Activated CD4-positive, CD25-positive, alpha-beta regulatory T cell treated with anti-CD3 and anti-CD28 coated beads, Interleukin-2, amount 50 U/mL, for 24 hours (primary cell): ENCODE data around the gene DTWD2.
"Not testable (repeated sequence)": the region's sequence is repeated elsewhere in the genome, so short reads cannot be mapped to it uniquely, and the experiment has no call there.

Experiments used
- ATAC-seq, 2 donors: fragments of 150-1000 bp; cut with Tn5 transposase; one replicate each; pipeline ENCODE4 v1.10.0; 2021; ENCODE audit warnings: mild to moderate bottlenecking in 1 of 2, moderate library complexity in 1 of 2

Gene DTWD2

GRCh38 chr5:118946138-118946800 lies 42.1 kb downstream of the DTWD2 start:
- no peak for ATAC-seq

DNA sequence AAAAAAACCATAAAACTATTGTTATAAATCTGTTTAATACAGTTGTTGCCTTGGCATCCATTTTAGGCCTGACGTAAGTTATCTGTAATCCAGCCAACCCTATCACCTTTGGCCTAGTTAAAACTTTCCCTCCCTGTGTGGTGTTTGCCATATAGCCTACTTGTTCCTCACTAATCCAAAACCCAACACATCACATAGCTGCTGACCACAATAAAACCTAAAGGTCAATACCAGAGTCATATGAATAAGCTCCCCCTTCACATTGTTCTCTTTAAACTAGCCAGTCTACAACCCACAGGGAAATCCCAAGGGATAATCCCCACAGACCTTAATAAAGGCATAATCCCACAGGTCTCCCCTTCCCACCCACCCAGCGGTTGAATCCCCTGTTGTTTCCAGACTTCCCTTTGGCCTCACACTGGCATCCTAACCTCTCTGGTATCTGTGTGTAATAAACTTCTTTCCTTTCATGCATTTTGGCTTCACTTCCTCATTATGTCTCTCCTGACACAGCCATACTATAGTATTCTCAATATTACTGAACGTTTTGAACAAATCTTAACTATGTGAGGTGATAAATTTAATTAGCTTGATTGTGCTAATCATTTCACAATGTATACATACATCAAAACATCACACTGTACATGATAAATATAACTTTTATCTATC lies 50.8 kb downstream of the DTWD2 start:
- no peak for ATAC-seq

- no peak for ATAC-seq
Measured at GRCh38 chr5:118933703-118934102, 54.6 kb downstream of the DTWD2 start.

DNA sequence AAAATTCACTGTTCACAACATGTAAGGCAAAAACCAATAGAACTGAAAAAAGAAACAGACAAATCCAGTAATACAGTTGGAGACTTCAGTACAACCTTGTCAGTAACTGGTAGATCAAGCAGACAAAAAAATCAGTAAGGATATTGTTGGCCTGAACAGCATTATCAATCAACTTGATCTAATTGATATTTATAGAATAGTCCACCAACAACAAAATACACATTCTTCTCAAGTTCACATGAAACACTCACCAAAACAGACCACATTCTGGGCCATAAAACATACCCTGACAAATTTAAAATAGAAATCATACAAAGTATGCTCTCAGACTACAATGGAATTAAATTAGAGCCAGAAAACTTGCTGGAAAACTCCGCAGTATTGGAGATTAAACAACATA lies 56.8 kb downstream of the DTWD2 start:
- ATAC-seq, result no peak

DNA sequence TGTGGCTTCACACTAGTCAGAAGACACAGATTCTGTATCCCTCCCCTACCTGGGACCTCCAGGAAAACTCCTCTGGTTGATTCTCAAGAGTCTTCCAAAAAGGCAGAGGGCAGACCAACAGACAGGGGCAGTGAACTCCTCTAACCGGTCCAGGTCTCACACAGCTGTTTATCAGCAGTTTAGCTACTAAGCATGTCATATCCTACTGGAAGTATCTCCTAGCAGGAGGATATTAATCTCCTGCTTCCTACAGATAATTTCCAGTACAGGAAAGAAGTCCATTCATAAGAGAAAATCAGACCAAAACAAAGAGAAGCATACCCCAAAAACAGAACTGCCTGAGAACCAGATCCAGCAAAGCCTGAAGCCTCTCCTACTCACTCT lies 64.3 kb downstream of the DTWD2 start:
- ATAC-seq, result no peak

DNA sequence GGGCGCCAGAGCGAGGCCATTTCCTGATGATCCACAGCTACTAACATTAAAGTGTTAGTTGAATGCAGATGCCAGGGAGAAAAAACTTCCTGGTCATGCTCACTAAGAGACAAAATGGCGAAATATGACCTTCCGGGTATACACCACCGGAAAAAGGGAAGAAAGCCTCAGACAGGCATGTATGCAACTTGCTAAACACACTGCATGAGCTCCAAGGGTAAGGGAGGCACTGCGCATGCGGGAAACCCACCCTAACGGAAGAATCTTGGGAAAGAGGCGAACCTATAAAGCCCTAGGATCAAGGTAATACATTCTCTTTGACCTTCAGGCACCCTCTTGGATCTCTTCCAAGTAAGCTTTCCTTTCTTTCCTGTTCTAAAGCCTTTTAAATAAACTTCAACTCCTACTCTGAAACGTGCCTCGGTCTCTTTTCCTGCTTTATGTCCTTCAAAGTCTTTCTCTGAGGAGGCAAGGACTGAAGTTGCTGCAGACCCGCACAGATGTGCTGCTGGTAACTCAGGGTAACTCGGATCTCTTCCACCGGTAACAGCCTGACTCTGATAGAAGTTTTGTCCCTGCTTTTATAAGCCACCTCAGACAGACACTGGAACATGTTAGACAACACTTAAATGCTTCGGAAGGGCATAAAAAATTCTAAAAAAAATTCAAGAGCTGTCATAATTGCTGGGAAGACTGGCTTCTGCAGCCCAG lies 64.9 kb downstream of the DTWD2 start:
- ATAC-seq, result no peak

DNA sequence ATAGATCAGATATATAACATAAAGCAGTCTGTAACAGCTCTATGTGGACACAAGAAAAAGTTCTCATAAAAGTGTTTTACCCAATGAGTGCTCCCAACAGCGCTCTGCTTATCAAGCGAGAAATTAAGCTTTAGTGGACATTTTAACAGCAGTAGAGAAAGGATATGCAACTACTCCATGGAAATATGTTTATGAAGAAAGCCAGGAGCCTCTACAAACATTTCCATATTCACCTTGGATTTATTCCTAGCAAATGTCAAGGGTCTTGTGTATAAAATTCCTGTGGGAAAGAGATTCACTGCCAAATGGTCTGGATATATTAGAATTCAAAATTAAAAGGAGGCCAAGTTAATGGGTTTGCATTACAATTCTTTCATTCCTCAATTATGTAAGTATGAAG lies 66.5 kb downstream of the DTWD2 start:
- no peak for ATAC-seq

GRCh38 chr5:118919016-118919415 lies 69.3 kb downstream of the DTWD2 start:
- ATAC-seq, result no peak

GRCh38 chr5:118918232-118918631 lies 70.1 kb downstream of the DTWD2 start:
- ATAC-seq, result no peak

DNA sequence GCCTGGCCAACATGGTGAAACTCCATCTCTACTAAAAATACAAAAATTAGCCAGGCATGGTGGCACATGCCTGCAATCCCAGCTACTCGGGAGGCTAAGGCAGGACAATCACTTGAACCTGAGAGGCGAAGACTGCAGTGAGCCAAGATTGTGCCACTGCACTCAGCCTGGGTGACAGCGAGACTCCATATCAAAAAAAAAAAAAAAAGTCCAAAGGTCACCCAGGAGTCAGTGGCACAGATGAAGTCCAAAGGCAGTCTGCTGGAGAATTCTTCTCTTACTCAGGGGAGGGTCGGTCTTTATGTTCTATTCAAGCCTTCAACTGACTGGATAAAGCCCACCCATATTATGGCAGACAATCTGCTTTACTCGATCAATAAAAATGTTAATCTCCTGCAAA lies 80.8 kb downstream of the DTWD2 start:
- not testable (repeated sequence) for ATAC-seq

DNA sequence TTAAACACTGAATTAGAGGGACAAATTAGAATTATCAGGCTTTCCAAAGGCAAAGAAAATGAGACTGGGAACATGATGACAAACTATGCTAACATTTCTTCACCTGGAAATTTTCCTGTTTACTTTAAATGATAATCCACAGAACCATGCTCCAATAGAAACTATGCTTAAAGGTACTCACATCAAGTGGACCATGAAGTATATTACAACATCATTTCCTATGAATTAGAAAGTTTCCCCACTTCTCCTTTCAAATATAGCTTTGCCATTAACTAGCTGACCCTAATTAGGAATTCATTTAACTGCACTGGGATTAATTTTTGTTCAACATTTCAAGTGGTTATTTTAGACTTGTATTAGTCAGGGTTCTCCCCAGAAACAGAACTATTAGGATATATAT lies 81.4 kb downstream of the DTWD2 start:
- no peak for ATAC-seq

DNA sequence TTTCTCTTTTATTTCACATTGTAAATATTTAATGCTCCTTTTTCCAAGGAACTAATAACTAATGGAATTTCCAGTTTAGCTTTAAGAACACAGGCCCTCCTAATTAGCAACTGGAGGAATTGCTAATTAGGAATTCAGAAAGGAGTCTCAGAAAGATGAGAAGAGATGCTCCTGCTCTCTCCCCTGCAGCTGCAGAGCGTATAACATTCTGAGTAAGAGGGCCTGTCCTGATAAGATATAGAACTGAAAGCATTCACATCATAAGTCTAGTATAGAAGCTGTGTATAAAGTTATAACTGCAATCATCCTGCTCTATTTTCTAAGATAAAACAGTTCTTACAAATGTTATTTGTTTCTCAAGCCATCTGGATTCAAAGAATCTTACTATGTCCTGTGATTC lies 83.2 kb downstream of the DTWD2 start:
- no peak for ATAC-seq

GRCh38 chr5:118902656-118903438 lies 85.5 kb downstream of the DTWD2 start:
- ATAC-seq, result no peak

DNA sequence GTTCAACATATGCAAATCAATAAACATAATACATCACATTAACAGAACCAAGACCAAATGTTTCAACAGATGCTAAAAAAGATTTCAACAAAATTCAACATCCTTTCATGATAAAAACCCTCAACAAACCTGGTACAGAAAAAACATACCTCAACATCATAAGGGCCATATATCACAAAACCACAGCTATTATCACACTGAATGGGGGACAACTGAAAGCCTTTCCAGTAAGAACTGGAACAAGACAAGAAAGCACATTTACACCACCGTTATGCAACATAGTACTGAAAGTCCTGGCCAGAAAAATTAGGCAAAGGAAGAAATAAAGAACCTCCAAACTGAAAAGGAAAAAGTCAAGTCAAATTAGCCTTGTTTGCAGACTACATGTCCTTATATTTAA lies 93.6 kb downstream of the DTWD2 start:
- ATAC-seq, result no peak

- ATAC-seq, result no peak
Measured at GRCh38 chr5:118891252-118891651, 97.1 kb downstream of the DTWD2 start.

- ATAC-seq, result no peak
Measured at GRCh38 chr5:118889165-118889564, 99.2 kb downstream of the DTWD2 start.

- no peak for ATAC-seq
Measured at GRCh38 chr5:118888556-118888955, 99.8 kb downstream of the DTWD2 start.

DNA sequence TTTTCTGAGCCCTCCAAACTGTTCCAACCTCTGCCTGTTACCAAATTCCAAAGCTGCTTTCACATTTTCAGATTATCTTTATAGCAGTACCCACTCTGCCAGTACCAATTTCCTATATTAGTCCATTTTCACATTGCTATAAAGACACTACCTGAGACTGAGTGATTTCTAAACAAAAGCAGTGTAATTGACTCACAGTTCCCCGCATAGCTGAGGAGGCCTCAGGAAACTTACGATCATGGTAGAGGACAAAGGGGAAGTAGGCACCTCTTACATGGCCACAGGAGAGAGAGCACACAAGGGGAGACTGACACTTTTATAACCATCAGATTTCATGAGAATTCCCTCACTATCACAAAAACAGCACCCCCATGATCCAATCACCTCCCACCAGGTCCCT lies 105.0 kb downstream of the DTWD2 start:
- no peak for ATAC-seq

- ATAC-seq, result no peak
Measured at GRCh38 chr5:118882666-118883065, 105.7 kb downstream of the DTWD2 start.

DNA sequence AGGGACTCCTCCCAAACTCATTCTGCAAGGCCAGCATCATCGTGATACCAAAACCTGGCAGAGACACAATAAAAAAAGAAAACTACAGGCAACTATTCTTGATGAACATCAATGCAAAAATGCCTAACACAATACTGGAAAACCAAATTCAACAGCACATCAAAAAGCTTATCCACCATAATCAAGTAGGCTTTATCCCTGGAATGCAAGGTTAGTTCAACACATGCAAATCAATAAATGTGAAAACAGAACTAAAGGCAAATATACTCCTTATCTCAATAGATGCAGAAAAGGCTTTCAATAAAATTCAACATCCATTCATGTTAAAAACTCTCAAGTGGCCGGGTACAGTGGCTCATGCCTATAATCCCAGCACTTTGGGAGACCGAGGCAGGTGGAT lies 111.5 kb downstream of the DTWD2 start:
- not testable (repeated sequence) for ATAC-seq

- no peak for ATAC-seq
Measured at GRCh38 chr5:118875131-118875530, 113.2 kb downstream of the DTWD2 start.

- no peak for ATAC-seq
Measured at GRCh38 chr5:118873417-118873816, 114.9 kb downstream of the DTWD2 start.

GRCh38 chr5:118863345-118863744 lies 125.0 kb downstream of the DTWD2 start:
- no peak for ATAC-seq
